ENCODE results near the gene PATJ. TPM values are rescaled to one million over a fixed set of nuclear protein-coding genes. Genes with fewer than 3 reads are reported as not detected.
"Not testable (repeated sequence)": the region's sequence is repeated elsewhere in the genome, so short reads cannot be mapped to it uniquely, and the experiment has no call there.

Gene PATJ
- total RNA-seq, 1 experiment from 2014 or later, result 4.5 TPM

DNA sequence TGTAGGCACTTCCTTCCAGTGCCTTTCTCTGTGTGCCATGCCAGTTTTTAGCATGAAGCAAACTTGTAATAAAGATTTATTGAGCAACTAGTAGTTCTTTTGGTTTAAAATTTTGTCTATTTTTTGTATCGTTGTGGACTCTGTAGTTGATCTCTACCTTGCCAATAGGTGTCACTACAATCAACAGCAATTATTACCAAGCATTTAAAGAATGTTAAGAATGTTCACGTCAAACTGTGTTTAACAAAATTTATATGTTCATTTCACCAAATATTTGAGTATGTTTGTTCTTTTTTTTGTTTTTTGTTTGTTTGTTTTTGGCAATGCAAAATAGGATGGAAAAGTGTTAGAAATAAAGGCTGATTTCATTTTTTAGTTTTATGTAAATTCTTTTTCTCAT, 208.1 kb downstream of the PATJ start:
- DNase-seq (ENCODE audit: low read depth), result peak; percentile 12

- peak; percentile 82 for DNase-seq (ENCODE audit: low read depth)
These were observed 209.7 kb downstream of the PATJ start for GRCh38 chr1:61951731-61952580.

- DNase-seq (ENCODE audit: low read depth), result no peak
These were observed 210.4 kb downstream of the PATJ start for GRCh38 chr1:61952675-61953074.

GRCh38 chr1:61953076-61953789, 211.0 kb downstream of the PATJ start:
- DNase-seq (ENCODE audit: low read depth), result no peak

GRCh38 chr1:61953790-61954150, 211.5 kb downstream of the PATJ start:
- no peak for DNase-seq (ENCODE audit: low read depth)

DNA sequence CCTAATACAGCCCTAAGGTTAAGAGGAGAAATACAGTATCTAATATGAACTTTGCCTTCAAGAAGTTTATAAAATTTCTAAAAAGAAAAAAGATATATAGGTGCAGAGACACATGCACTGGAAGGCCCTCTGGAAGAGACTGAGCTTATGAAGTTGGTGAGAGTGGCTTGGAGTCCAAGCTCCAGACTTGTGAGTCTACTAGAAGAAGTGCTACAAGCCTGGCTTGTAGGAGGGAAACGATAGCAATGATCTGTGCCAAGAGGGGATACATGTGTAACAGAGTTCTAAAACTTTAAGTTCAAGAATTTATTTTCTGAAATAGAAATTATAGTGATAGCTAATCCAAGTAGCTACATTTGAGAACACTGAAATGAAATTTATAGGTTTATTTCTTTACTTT, 213.0 kb downstream of the PATJ start:
- no peak for DNase-seq (ENCODE audit: low read depth)

- DNase-seq (ENCODE audit: low read depth), result no peak
These were observed 213.9 kb downstream of the PATJ start for GRCh38 chr1:61956016-61956645.

- DNase-seq (ENCODE audit: low read depth), result no peak
These were observed 214.5 kb downstream of the PATJ start for GRCh38 chr1:61956784-61957183.

GRCh38 chr1:61961009-61961408, 218.7 kb downstream of the PATJ start:
- no peak for DNase-seq (ENCODE audit: low read depth)

GRCh38 chr1:61962631-61963030, 220.4 kb downstream of the PATJ start:
- DNase-seq (ENCODE audit: low read depth), result no peak

- DNase-seq (ENCODE audit: low read depth), result not testable (repeated sequence)
These were observed 224.4 kb downstream of the PATJ start for GRCh38 chr1:61966450-61967225.

- no peak for DNase-seq (ENCODE audit: low read depth)
These were observed 225.5 kb downstream of the PATJ start for GRCh38 chr1:61967750-61968149.

- no peak for DNase-seq (ENCODE audit: low read depth)
These were observed 226.6 kb downstream of the PATJ start for GRCh38 chr1:61968869-61969268.

DNA sequence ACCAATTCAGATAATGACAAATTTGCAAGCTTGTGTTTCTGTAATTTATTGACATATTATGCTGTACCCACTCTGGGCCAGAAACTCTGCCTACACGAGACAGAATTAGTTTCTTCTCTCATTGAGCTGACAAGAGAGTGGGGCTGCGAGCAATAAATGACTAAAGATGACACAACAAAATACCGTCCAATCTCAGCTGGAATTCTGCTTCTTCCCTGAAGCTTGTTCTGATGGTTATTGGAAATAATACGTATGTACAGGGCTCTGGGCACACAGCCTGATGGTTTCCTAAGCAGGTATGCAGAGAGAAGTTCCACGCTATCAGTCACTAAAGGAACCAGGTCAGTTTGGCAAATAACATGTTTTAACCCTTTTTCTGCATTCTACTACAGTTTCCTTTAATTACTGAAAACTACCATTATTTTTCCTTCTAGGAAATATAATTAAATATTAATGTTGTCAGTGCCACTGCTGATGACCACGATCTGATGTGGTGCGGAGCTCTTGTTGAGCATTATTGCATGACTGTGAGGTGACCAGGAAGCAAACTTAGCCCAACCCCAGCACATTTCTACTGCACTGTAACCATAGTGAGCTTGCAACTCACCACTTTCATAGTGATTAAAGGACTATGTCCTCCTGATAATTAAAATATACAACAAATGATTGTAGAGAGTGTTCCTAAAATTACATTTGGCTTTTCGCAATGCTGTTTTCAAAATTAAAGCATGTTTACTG, 231.0 kb downstream of the PATJ start:
- no peak for DNase-seq (ENCODE audit: low read depth)

- no peak for DNase-seq (ENCODE audit: low read depth)
These were observed 233.4 kb downstream of the PATJ start for GRCh38 chr1:61975638-61976037.

- DNase-seq (ENCODE audit: low read depth), result no peak
These were observed 234.3 kb downstream of the PATJ start for GRCh38 chr1:61976566-61976965.

DNA sequence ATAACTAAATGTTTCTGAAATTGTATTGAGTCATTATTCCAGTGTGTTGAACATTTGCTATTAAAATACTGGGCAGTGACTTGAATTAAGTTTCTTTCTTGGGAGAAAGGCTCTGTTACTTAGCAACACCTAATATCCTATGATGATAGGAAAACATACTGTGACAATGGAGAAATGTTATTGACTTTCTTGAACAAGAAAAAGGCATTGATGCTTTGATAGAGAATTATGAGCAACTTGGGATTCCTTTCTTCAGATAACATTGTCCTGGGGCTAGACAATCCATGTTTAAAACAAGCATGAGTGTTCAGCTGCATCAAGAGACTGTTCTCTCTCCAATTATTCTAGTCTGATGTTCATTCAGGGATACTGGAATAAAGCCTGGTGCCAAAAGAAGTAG, 236.5 kb downstream of the PATJ start:
- no peak for DNase-seq (ENCODE audit: low read depth)

- DNase-seq (ENCODE audit: low read depth), result no peak
These were observed 237.4 kb downstream of the PATJ start for GRCh38 chr1:61979729-61980128.

- DNase-seq (ENCODE audit: low read depth), result peak; percentile 7
These were observed 238.3 kb downstream of the PATJ start for GRCh38 chr1:61980561-61980960.

DNA sequence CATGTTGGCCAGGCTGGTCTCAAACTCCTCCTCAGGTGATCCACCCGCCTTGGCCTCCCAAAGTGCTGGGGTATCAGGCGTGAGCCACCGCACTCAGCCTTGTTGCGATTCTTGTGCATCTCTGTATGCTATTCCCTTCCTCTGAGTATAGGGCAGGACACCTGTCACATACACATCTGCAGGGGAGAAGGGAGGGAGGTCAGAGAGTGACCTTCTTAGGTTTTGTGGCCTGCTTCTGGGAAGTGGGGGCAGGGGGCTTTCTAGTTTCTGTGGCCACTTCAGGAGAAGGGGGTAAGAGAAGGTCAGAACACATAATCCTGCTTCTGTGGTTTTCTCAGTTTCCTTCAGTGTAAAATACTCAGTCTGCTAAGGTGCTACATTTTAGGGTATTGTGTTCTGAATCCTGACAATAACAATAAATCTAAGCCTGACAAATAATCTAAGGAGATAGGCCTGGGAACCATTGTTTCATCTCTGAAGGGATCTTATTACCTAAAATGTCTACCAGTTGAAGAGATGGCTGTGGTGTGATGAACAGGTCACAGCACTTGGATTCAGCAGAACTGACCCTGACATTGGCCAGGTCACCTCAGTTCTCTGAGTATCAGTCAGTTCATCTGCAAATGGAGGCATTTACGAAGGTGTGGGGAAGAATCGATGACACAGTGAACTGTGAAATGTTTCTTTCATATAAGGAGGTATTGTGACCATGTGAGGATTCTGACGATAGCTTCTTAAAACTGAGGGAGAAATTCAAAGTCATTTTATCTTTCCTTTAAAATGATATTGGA, 239.8 kb downstream of the PATJ start:
- DNase-seq (ENCODE audit: low read depth), result no peak
